ENCODE measurements around the gene ASB10.

The ASB10 gene

DNA sequence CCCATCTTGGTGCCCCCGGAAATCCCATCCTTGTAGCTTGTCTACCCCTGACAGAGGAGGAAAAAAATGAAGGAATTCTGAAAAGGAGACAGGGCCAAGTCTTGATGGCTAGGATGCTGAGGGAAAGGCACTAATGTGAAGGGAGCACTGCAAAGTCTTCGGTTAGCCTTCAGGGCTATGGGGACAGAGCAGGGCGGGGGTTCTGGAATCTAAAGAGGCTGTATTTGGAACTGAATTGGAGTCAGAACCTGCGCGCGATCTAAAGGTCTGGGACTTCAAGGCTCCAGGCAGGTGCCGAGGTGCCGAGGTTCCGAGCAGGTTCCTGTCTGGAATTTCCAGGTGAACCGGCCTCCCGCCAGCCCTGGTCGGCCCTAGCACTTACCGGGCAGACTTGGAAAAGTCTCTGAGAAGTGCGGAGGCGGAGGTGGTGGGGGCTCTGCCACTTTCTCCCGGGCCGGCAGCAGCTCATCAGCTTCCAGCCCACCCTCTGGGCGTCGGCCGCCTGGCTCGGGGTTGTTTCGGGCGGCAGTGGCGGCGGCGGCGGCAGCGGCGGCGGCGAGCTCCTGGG is 20.3 kb downstream of the ASB10 start:
- no peak for DNase-seq

- DNase-seq = no peak
Measured at GRCh38 chr7:151161757-151162156, 25.3 kb downstream of the ASB10 start.

- peak; percentile 36 for DNase-seq
Measured at GRCh38 chr7:151157645-151158329, 29.3 kb downstream of the ASB10 start.

DNA sequence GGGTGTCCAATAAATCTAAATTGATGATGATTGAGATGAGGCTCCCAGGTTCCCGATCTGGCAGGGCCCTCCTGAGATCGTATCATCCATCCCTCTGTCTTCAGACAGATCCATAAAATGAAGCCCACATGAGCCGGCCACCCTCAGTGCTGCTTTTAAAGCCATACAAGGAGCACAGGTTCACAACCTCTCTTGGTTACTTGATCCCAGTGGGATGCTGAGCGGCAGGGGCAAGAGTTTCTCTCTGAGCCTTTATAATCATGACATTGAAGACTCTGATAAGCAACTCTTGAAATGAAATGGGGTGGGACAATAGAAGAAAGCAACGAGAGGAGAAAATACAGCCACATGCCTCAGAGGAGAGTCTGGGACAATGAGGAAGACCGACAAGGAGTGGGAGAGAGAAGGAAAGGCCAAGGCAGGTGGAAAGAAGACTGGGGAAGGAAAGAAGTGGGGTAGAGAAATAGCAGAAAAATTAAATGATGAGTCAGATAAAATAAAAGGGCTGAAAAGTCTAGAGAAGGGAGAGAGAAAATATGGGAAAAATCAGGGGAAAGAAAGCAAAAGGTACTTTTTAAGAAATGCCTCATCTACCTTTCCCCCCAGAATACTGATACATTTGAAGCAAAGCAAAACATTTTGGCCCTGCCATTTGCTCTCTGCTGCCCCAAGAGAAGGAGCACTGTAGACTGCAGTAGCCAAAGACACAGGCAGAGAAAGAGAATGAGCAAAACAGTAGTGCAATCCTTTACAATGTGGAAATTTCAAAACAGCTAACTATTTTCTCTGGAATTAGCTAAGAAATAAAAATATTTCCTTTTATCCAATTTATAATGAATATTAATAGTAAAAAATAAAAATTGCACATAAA is 34.2 kb downstream of the ASB10 start:
- no peak for DNase-seq

DNA sequence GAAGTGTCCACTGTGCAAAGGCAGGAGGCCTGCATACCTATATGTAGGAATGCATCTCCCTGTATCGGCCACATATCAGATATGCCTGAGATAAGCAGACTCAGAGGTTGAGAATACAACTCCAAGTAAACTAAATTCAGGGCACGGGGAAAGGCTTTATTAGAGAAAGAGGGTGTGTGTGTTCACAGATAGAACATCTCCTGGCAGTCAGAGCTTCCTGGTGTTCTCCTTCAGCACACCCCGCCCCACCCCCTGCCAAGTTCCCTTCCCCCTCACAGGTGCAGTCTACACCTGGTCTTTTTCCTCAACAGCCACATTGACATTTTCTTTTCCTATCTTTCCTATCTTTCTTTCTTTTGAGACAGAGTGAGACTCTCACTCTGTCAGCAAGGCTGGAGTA is 36.7 kb downstream of the ASB10 start:
- DNase-seq = no peak

- no peak for DNase-seq
Measured at GRCh38 chr7:151148319-151149259, 38.5 kb downstream of the ASB10 start.

GRCh38 chr7:151146761-151147160 is 40.3 kb downstream of the ASB10 start:
- DNase-seq = no peak

- DNase-seq = no peak
Measured at GRCh38 chr7:151144387-151144786, 42.7 kb downstream of the ASB10 start.

GRCh38 chr7:151143261-151144015 is 43.6 kb downstream of the ASB10 start:
- no peak for DNase-seq

GRCh38 chr7:151142686-151143040 is 44.4 kb downstream of the ASB10 start:
- no peak for DNase-seq

DNA sequence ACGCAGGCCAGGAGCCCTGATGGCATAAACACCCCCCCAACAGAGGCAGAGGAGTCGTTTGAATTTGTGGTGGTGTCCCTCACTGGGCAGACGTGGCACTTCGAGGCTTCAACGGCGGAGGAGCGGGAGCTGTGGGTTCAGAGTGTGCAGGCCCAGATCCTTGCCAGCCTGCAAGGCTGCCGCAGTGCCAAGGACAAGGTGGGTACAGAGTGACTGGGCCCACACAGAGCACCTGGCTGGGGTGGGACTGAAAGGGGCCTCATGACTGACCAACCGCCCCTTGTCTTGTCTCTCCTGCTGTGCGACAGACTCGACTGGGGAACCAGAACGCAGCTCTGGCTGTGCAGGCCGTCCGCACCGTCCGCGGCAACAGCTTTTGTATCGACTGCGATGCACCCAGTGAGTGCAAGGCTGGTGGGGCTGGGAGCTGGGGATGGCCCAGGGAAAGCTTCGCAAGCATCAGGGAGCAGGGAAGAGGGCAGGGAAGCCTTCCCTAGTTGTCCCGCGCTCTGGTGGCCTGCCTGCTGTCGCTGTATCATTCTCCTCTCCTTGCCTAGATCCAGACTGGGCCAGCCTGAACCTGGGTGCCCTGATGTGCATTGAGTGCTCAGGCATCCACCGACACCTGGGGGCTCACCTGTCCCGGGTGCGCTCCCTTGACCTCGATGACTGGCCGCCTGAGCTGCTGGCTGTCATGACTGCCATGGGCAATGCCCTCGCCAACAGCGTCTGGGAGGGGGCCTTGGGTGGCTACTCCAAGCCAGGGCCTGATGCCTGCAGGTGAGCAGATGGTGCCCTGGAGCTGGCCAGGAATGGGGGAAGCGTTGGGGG is 45.0 kb downstream of the ASB10 start:
- no peak for DNase-seq

- DNase-seq = no peak
Measured at GRCh38 chr7:151141311-151141854, 45.7 kb downstream of the ASB10 start.

DNA sequence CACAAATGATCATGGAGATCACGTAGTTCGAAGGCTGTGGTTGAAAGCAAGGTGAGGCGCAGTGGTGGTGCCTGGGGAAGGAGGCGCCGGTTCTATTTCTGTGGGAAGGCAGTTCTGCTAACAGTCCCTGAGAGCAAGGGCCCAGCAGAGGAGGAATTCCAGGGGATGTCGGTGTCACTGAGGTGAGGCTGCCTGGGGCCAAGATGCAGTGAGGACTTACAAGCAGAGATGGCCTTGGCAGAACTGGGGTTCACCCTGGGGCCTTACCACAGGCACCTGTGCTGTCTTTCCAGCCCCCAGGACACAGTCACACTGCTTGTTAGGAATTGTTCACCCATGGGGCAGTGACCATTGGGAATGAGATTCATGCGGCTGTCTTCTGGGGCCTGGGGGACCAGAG is 46.2 kb downstream of the ASB10 start:
- no peak for DNase-seq

- no peak for DNase-seq
Measured at GRCh38 chr7:151139791-151140190, 47.3 kb downstream of the ASB10 start.

DNA sequence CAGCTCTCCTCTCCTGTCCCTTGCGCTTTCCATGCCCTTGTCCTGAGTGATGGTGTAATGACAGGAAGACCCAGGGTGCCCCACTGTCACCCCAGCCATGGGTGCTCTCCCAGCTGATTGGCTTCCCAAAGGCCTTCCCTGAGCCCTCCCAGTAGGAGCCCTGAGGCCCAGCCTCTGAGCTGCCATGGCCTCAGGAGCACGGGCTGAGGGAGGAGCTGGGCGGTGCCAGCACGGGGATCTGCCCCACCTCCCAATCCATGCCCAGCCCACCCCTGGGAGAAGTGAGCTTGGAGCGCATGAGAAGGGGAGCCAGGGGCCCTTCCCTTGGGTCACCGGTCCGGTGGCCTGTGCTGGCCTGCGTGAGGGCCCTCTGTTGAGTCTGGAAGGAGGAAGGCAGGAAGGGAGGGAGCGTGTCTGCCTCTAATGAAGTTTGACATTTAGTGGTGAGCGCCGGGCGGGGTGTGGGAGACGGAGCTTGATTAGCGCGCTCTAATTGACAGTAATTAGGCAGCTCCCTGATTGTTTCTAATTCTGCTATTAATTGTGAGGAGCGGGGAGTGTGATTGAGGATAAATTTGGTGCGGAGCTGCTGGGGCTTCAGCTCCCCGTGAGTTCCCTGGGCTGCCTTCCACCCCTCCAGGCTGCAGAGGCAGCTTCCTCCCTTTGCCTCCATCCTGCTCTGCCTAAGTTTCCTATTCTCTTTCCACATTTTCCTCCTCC is 47.8 kb downstream of the ASB10 start:
- DNase-seq = no peak

DNA sequence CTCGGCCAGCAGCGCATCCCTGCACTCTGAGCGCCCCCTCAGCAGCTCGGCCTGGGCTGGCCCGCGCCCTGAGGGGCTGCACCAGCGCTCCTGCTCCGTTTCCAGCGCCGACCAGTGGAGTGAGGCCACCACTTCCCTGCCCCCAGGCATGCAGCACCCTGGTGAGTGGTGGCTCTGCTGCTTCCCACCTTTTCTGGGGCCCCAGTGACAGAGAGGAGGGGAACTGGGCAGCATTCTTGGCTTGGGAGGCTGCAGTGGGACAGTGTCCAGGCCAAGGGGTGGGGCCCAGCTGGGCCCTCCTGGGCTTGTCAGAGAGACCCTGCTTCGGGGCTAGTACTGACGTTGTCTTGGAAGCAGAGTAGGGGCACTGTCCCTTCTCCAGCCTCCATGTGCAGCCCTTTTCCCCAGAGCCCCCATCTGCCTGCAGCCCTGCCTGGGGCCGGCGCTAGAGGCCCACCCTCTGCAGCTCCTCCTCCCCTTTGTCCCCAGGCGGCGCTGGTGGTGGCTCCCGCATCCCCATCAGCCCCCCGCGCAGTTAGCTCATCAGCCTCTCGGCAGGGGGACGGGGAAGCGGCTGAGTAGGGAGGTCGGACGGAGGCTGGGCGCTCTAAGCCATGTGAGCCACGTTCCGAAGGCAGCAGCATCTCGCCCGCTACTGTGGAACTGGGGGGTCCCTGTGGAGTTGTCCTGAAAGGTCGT is 48.7 kb downstream of the ASB10 start:
- no peak for DNase-seq

- DNase-seq = no peak
Measured at GRCh38 chr7:151137791-151138152, 49.3 kb downstream of the ASB10 start.

- DNase-seq = no peak
Measured at GRCh38 chr7:151137076-151137675, 49.9 kb downstream of the ASB10 start.
